GM20000 (cell line): ENCODE data around the gene PRSS38.

Experiments
- DNase-seq: peaks from one replicate; pipeline ENCODE4 v3.0.0; 2012; ENCODE audit warnings: low spot score
- TF ChIP-seq, protein P1 (sequence below): IDR thresholded peaks from 2 replicates; pipeline ENCODE4 v1.5.1; 2012; ENCODE audit warnings: mild to moderate bottlenecking, control low read depth; ENCODE audit errors: extremely low read depth, missing control alignments

The PRSS38 gene

DNA sequence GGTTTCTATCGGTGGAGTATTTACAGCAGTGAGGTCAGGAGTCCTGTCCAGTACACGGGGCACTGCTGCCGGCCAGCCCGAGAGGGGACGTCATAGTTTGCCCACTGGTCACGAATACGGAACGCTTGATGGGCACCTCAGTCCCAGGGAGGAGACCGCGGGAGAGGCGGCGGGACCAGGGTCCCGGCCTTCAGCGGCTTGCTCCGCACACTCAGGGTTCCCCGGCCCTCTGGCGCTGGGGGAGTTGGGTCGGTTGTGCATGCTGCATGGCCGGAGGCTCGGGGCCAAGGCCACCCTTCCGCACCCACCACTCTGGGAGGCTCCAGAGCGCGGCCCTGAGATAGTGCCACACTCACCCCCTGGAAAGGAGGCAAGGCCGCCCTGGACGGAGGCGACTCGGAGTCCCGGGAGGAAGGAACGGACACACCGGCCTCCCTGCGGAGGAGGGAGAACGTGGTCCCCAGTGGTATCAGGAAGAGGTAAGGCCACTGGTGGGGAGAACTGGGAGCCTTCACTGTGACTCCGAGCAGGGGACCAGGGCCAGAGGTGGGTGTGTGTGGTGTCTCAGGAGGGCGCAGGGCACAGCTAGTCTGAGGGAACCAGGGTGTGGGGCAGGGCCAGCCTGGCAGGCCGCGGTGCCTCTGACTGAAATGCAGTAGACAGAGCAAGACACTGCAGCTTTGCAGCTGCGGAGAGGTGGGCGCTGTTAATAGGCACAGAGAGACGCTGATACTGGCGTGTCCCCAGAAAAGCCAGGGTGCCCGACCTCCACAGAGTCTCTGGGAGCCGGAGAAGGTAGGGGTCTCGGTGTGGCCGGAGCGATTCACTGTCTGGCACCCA is 28.6 kb upstream of the PRSS38 start:
- peak; percentile 43 for DNase-seq
- TF ChIP-seq, protein P1, sequence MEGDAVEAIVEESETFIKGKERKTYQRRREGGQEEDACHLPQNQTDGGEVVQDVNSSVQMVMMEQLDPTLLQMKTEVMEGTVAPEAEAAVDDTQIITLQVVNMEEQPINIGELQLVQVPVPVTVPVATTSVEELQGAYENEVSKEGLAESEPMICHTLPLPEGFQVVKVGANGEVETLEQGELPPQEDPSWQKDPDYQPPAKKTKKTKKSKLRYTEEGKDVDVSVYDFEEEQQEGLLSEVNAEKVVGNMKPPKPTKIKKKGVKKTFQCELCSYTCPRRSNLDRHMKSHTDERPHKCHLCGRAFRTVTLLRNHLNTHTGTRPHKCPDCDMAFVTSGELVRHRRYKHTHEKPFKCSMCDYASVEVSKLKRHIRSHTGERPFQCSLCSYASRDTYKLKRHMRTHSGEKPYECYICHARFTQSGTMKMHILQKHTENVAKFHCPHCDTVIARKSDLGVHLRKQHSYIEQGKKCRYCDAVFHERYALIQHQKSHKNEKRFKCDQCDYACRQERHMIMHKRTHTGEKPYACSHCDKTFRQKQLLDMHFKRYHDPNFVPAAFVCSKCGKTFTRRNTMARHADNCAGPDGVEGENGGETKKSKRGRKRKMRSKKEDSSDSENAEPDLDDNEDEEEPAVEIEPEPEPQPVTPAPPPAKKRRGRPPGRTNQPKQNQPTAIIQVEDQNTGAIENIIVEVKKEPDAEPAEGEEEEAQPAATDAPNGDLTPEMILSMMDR = no peak

DNA sequence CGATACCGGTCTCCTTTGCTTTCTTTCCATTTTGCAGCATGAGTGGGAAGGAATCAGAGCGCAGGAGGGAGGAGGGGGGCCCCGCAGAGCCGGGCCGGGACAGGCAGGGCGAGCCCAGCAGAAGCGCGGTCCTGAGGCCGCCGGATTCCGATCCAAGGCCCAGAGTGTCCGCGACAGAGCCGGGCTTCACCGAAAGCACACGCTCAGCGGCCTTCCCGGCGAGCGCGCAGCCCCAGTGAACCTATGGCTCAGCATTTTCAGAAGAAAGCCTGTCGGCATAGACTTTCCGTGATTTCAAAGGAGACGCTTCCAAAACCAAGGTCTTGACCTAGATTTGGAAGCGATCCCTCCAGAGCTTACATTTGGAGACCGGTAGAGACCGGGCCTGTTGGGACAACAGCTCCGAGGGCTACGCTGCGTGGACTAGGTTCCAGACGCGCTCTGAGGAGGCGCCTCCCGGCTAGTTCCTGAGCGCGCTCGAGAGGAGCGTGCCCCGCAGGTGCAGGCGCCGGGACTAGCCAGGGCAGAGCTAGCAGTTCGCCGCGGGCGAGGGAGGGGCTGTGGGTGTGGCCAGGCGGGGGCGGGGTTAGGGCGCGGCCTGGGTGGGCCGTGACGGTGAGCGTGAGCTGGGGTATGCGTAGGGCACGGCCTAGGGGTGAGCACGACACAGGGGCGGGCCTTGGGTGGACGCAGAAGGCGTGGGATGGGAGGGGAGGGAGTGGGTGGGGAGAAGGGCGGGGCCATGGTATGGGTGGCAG is 27.8 kb upstream of the PRSS38 start:
- TF ChIP-seq, protein P1 = no peak
- DNase-seq = peak; percentile 98

DNA sequence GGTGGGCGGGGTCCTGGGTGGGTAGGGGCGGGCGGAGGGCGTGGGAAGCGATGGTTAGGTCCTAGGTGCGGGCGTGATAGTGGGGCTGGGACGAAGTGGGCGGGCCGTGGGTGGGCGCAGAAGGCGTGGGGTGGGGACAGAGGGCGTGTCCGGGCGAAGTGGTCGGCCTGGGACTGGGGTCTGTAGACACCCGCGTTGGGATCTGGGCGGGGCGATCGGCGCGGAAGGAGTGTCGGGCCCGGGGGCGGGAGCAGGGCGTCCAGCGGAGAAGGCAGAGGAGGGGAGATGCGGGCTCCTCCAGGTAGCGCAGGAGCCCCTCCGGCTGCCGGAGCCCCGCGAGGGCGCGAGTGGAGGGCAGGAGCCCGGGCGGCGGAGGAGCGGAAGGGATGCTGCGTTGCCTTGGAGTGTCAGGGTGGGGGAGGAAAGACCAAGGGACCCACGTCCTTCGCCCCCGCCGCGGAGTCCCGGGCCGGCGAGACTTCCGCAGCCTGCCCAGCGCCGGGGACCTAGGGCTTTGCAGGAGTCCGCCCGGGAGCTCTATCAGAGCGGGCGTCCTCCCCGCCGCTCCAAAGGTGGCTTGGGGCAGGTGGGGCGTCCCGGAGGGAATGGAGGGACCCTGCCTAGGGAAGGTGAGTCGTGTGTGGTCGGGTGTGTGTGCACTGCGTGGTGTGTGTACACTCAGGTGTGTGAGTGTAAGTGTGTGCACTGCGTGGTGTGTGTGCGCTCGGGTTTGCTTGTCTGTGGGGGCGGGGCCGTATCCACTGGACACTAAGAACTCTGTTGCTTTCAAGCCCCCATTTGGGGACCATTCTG is 27.0 kb upstream of the PRSS38 start:
- TF ChIP-seq, protein P1 = no peak
- peak; percentile 85 for DNase-seq

DNA sequence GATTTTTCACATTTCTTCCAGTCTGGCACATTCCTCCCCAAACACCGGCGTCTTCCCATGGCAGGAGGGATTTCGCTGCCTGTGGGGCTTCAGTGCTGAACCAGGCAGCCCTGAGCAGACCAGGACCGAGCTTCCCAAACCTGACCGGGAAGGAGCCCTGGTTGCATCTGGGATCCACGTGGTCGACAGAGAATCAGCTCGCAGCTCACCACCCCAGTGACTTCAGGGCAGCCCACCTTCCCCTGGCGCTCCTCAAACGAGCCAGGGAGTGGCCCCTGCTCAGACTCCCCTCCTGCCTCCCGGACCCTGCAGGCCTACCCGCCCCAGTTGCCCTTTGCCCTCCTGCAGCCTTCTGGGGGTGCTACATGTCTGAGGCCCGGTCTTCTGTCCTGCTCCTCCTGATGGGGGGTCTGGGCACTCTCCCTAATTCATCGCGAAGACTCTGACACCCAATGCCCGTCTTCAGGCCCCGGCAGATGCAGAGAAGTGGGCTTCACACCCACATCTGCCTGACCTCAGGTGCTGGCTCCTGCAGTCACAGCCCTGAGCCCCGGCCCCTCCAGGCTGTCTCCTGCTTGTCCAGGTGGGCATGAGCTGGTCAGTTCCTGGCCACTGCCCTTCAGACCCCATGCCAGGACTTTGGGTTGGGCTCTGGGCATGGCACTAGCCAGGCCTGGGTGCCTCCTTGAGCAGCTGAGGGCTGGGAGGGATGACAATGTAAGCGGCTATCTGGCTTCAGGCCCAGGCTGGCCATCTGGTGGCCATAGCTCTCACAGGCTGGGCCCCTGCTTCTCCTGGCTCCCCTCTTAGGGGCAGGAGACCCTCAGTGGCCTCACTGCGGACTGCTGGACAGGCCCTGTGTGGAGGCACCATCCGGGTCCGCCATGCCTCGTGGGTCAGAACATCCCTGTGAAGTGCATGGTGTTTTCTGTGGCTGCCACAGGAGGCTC is 26.1 kb upstream of the PRSS38 start:
- no peak for DNase-seq
- TF ChIP-seq, protein P1 = no peak

DNA sequence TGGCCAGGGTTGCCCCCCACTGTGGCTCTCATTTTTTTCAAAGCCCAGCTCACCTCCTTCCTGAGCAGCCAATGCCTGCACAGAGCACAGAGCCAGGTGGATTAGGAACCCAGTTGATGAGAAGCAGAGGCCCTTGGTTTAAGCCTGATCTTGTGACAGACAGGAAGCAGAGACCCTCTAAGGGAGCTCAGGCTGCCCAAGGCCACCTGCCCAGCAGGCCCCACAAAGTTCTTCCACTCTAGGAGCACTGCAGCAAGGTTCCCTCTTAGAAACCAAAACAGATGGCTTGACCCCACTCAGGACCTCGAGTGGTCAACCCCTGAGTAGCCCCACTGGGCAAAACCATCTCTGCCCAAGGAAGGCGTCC is 25.5 kb upstream of the PRSS38 start:
- DNase-seq = no peak
- TF ChIP-seq, protein P1 = no peak

DNA sequence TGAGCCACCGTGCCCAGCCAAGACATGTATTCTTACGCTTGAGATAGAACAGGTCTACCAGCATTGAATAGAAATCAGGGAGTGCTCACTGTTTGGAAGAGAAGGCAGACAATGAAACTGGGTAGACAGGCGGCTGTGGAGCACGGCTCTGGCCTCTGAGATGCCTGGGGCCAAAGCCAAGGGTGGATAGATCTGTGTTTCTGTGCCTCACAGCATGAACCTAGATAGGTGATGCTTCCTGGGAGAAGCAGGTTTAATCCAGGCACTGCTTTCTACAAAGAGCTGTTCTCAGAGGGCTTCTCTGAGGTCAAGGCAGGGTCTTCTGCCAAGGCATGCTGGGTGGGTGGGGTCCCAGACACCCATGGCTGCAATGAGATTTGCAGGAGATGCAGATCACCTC is 24.6 kb upstream of the PRSS38 start:
- TF ChIP-seq, protein P1 = no peak

More for the DNA sequence above, 24.6 kb upstream of the PRSS38 start:
- no peak for DNase-seq
